ENCODE measurements around the gene FSCN2. TPM values are rescaled to one million over a fixed set of nuclear protein-coding genes. Genes with fewer than 3 reads are reported as not detected.
A peak's percentile ranks its signal among the peaks of the same experiment; 100 is the strongest.

Gene FSCN2
- total and polyA plus RNA-seq, 11 donors, result 0.22 to 0.72 (median 0.38) TPM; not detected in 3

GRCh38 chr17:81509207-81509971 is 18.8 kb upstream of the FSCN2 start:
- 11 to 20% (median 14%) methylated on average over 12 of the region's 12 CpGs for WGBS, 4 donors

GRCh38 chr17:81509972-81510784 is 18.0 kb upstream of the FSCN2 start:
- no peaks in the 10 kb centered on the region for H3K27me3 ChIP-seq

More at GRCh38 chr17:81509207-81509971, 18.8 kb upstream of the FSCN2 start:
- Histone ChIP-seq H3K9me3 (peaks cover 0 to 4% (median 0%) of the 10 kb centered on the region in 12 donors), H3K27me3 (no peaks in the 10 kb centered on the region), H3K27ac (peak overlapping the region in 11 of 12 donors; percentile 2 to 100 (median 100)), H3K4me3 (peak overlapping the region; percentile 81 to 99 (median 94)), H3K36me3 (peaks cover 18 to 44% (median 37%) of the 10 kb centered on the region in 9 donors), H3K4me1 (peaks cover 0 to 32% (median 15%) of the 10 kb centered on the region in 12 donors)
- TF ChIP-seq POLR2A (IDR thresholded peaks at IDR 0.05) (no peak), CTCF (IDR thresholded peaks at IDR 0.05) (no peak)
- DNase-seq, result no peak
- intact Hi-C loops (cut with DNase I), result loop anchor here in 1 of 10 donors (1.0 kb wide), 1 partner anchor 21 kb away; no protein-coding TSS in a partner anchor
- ATAC-seq, result no peak

GRCh38 chr17:81510785-81511553 is 17.2 kb upstream of the FSCN2 start:
- peaks cover 0 to 4% (median 0%) of the 10 kb centered on the region in 12 donors for H3K9me3 ChIP-seq
- intact Hi-C loops (cut with DNase I), result loop anchor here in 5 of 10 donors (2.0 to 10.0 kb wide), 7 partner anchors 41 to 354 kb away; partner anchors contain the start of genes BAHCC1 (in 2 of the 5), FAAP100 (in 1 of the 5) and P4HB (in 1 of the 5)
- DNase-seq (peak in 2 of 5 donors; percentile 54 to 64), ATAC-seq (no peak)
- no peaks in the 10 kb centered on the region for H3K27me3 ChIP-seq
- H3K36me3 ChIP-seq, result peaks cover 18 to 44% (median 37%) of the 10 kb centered on the region in 9 donors
- peak overlapping the region; percentile 81 to 99 (median 94) for H3K4me3 ChIP-seq
- TF ChIP-seq POLR2A (IDR thresholded peaks at IDR 0.05), result no peak
- TF ChIP-seq CTCF (IDR thresholded peaks at IDR 0.05), result no peak
- H3K27ac ChIP-seq, result peak overlapping the region; percentile 96 to 100 (median 100)
- peaks cover 0 to 40% (median 21%) of the 10 kb centered on the region in 12 donors for H3K4me1 ChIP-seq
- 1 to 4% (median 2%) methylated on average over 26 to 48 of the region's 48 CpGs for WGBS, 4 donors

More at GRCh38 chr17:81509972-81510784, 18.0 kb upstream of the FSCN2 start:
- no peak for DNase-seq
- Histone ChIP-seq H3K4me1 (peaks cover 0 to 33% (median 15%) of the 10 kb centered on the region in 12 donors), H3K36me3 (peaks cover 18 to 44% (median 37%) of the 10 kb centered on the region in 9 donors), H3K27ac (peak overlapping the region in 11 of 12 donors; percentile 27 to 100 (median 100)), H3K4me3 (peak overlapping the region; percentile 81 to 99 (median 94)), H3K9me3 (peaks cover 0 to 4% (median 0%) of the 10 kb centered on the region in 12 donors)
- TF ChIP-seq CTCF (IDR thresholded peaks at IDR 0.05) (no peak), POLR2A (IDR thresholded peaks at IDR 0.05) (no peak)
- ATAC-seq, result no peak
- intact Hi-C loops (cut with DNase I), result loop anchor here in 5 of 10 donors (1.0 to 10.0 kb wide), 8 partner anchors 22 to 355 kb away; partner anchors contain the start of genes BAHCC1 (in 2 of the 5), FAAP100 (in 1 of the 5) and P4HB (in 1 of the 5)
- 3 to 7% (median 5%) methylated on average over 22 of the region's 22 CpGs for WGBS, 4 donors
